ENCODE results near the gene FMO3.

DNA sequence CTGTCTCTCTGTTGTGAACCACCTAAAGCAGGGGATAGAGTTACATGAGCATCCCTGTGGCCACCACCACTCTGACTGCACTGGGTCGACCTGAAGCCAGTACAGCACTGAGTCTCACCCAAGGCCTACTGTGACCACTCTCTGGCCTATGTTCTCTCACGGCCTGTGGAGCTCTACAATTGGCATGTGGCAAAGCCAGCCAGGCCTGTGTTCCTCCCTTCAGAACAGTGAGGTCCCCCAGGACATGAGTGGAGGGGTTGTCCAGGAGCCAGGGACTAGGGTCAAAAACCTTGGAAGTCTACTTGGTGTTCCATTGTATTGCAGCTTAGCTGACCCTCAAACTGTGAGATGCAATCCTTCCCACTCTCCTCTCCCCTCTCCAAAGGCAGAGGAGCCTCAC lies 42.7 kb upstream of the FMO3 start:
- TF ChIP-seq, protein P1, sequence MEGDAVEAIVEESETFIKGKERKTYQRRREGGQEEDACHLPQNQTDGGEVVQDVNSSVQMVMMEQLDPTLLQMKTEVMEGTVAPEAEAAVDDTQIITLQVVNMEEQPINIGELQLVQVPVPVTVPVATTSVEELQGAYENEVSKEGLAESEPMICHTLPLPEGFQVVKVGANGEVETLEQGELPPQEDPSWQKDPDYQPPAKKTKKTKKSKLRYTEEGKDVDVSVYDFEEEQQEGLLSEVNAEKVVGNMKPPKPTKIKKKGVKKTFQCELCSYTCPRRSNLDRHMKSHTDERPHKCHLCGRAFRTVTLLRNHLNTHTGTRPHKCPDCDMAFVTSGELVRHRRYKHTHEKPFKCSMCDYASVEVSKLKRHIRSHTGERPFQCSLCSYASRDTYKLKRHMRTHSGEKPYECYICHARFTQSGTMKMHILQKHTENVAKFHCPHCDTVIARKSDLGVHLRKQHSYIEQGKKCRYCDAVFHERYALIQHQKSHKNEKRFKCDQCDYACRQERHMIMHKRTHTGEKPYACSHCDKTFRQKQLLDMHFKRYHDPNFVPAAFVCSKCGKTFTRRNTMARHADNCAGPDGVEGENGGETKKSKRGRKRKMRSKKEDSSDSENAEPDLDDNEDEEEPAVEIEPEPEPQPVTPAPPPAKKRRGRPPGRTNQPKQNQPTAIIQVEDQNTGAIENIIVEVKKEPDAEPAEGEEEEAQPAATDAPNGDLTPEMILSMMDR (IDR thresholded peaks at IDR 0.05; ENCODE audit: insufficient read depth, low read depth, low read length) = no peak
- TF ChIP-seq EZH2 (IDR thresholded peaks at IDR 0.05; ENCODE audit: insufficient read depth, low read length) = no peak
